Activated CD8-positive, alpha-beta memory T cell treated with anti-CD3 and anti-CD28 coated beads, Interleukin-2, amount 10 ng/mL, durations not matched to agents 7 days and 5 days (primary cell): Measurements from ENCODE around the gene FAM237A. TPM values are rescaled to one million over a fixed set of nuclear protein-coding genes. Genes with fewer than 3 reads are reported as not detected.

ENCODE experiments used
- ATAC-seq: fragments of 150-1000 bp; cut with Tn5 transposase; one replicate; pipeline ENCODE4 v1.10.0; 2021; ENCODE audit warnings: moderate library complexity
- CTCF ChIA-PET: fragments of 350-600 bp; sonication (Branson Sonifier 250); formaldehyde crosslinking; loops from one replicate; lab custom pipeline; 2021; ENCODE audit warnings: antibody characterized with exemption; lab: Charles Lee
- DNase-seq: peaks from one replicate; pipeline ENCODE4 v3.0.0-alpha.2; 2020
- H3K27ac Mint-ChIP-seq: one replicate; pipeline ENCODE4 v1.8.0; 2021; ENCODE audit warnings: mild to moderate bottlenecking, mixed read lengths
- H3K27me3 Mint-ChIP-seq: one replicate; pipeline ENCODE4 v1.8.0; 2021; ENCODE audit warnings: mixed read lengths
- H3K36me3 Mint-ChIP-seq: one replicate; pipeline ENCODE4 v1.8.0; 2021; ENCODE audit warnings: mild to moderate bottlenecking, mixed read lengths
- H3K4me1 Mint-ChIP-seq: one replicate; pipeline ENCODE4 v1.8.0; 2021; ENCODE audit warnings: mixed read lengths
- H3K4me3 Mint-ChIP-seq: one replicate; pipeline ENCODE4 v1.8.0; 2021; ENCODE audit warnings: mild to moderate bottlenecking, moderate library complexity, mixed read lengths
- H3K9me3 Mint-ChIP-seq: one replicate; pipeline ENCODE4 v1.8.0; 2022; ENCODE audit warnings: low read depth, mixed read lengths
- total RNA-seq, 2 experiments: library from RNA; stranded (reverse); gene quantifications; one replicate each; pipeline ENCODE4 v1.2.3, GENCODE V29; 2021

Gene FAM237A
- total RNA-seq, 2 experiments from 2014 or later: not detected

- H3K9me3 Mint-ChIP-seq: no peaks in the 10 kb centered on the region
- ATAC-seq (no peak), DNase-seq (no peak)
- H3K27ac Mint-ChIP-seq: no peak overlapping the region
- CTCF ChIA-PET: no interaction called here
- H3K4me3 Mint-ChIP-seq: no peak overlapping the region
- peaks cover 11% of the 10 kb centered on the region for H3K27me3 Mint-ChIP-seq
- H3K36me3 Mint-ChIP-seq: no peaks in the 10 kb centered on the region
- H3K4me1 Mint-ChIP-seq: no peaks in the 10 kb centered on the region
Observed at GRCh38 chr2:206639636-206640035, 2.7 kb upstream of the FAM237A start.

GRCh38 chr2:206641226-206641625 lies 1.1 kb upstream of the FAM237A start:
- ATAC-seq (no peak), DNase-seq (no peak)
- CTCF ChIA-PET: no interaction called here
- no peak overlapping the region for H3K27ac Mint-ChIP-seq
- H3K27me3 Mint-ChIP-seq: peaks cover 10% of the 10 kb centered on the region
- no peaks in the 10 kb centered on the region for H3K36me3 Mint-ChIP-seq
- H3K4me1 Mint-ChIP-seq: no peaks in the 10 kb centered on the region
- H3K4me3 Mint-ChIP-seq: no peak overlapping the region
- no peaks in the 10 kb centered on the region for H3K9me3 Mint-ChIP-seq

- Mint-ChIP-seq H3K36me3 (no peaks in the 10 kb centered on the region), H3K27me3 (peaks cover 3% of the 10 kb centered on the region), H3K27ac (no peak overlapping the region), H3K4me3 (no peak overlapping the region), H3K9me3 (no peaks in the 10 kb centered on the region), H3K4me1 (no peaks in the 10 kb centered on the region)
- DNase-seq: no peak
- no peak for ATAC-seq
- CTCF ChIA-PET: no interaction called here
Observed at GRCh38 chr2:206647985-206648384, 5.7 kb downstream of the FAM237A start.

GRCh38 chr2:206657087-206657486 lies 14.8 kb downstream of the FAM237A start:
- H3K27me3 Mint-ChIP-seq: peaks cover 4% of the 10 kb centered on the region
- no peak for ATAC-seq
- DNase-seq: no peak
- H3K4me1 Mint-ChIP-seq: no peaks in the 10 kb centered on the region
- CTCF ChIA-PET: no interaction called here
- no peaks in the 10 kb centered on the region for H3K36me3 Mint-ChIP-seq
- H3K4me3 Mint-ChIP-seq: no peak overlapping the region
- no peak overlapping the region for H3K27ac Mint-ChIP-seq
- H3K9me3 Mint-ChIP-seq: no peaks in the 10 kb centered on the region

- no peaks in the 10 kb centered on the region for H3K9me3 Mint-ChIP-seq
- CTCF ChIA-PET: no interaction called here
Observed at GRCh38 chr2:206665251-206665650, 23.0 kb downstream of the FAM237A start.

GRCh38 chr2:206670531-206671319 lies 28.4 kb downstream of the FAM237A start:
- ATAC-seq: no peak
- no peak overlapping the region for H3K27ac Mint-ChIP-seq
- CTCF ChIA-PET: no interaction called here
- H3K36me3 Mint-ChIP-seq: no peaks in the 10 kb centered on the region
- no peaks in the 10 kb centered on the region for H3K9me3 Mint-ChIP-seq
- DNase-seq: no peak
- H3K4me1 Mint-ChIP-seq: no peaks in the 10 kb centered on the region
- peaks cover 9% of the 10 kb centered on the region for H3K27me3 Mint-ChIP-seq
- no peak overlapping the region for H3K4me3 Mint-ChIP-seq

More at GRCh38 chr2:206665251-206665650, 23.0 kb downstream of the FAM237A start:
- Mint-ChIP-seq H3K4me1 (no peaks in the 10 kb centered on the region), H3K27ac (no peak overlapping the region), H3K4me3 (no peak overlapping the region), H3K27me3 (peaks cover 5% of the 10 kb centered on the region), H3K36me3 (no peaks in the 10 kb centered on the region)
- ATAC-seq (no peak), DNase-seq (no peak)

GRCh38 chr2:206683546-206683945 lies 41.3 kb downstream of the FAM237A start:
- CTCF ChIA-PET: no interaction called here
- Mint-ChIP-seq H3K4me3 (no peak overlapping the region), H3K27me3 (peaks cover 14% of the 10 kb centered on the region), H3K27ac (no peak overlapping the region), H3K36me3 (no peaks in the 10 kb centered on the region), H3K9me3 (no peaks in the 10 kb centered on the region), H3K4me1 (no peaks in the 10 kb centered on the region)
- no peak for DNase-seq
- ATAC-seq: no peak

- Mint-ChIP-seq H3K27me3 (peaks cover 7% of the 10 kb centered on the region), H3K4me1 (no peaks in the 10 kb centered on the region), H3K36me3 (no peaks in the 10 kb centered on the region), H3K4me3 (no peak overlapping the region), H3K27ac (no peak overlapping the region), H3K9me3 (no peaks in the 10 kb centered on the region)
- ATAC-seq (no peak), DNase-seq (no peak)
- CTCF ChIA-PET: no interaction called here
Observed at GRCh38 chr2:206688453-206688852, 46.2 kb downstream of the FAM237A start.

- Mint-ChIP-seq H3K4me3 (no peak overlapping the region), H3K27me3 (peaks cover 8% of the 10 kb centered on the region), H3K27ac (no peak overlapping the region), H3K9me3 (no peaks in the 10 kb centered on the region), H3K36me3 (no peaks in the 10 kb centered on the region), H3K4me1 (no peaks in the 10 kb centered on the region)
- ATAC-seq (no peak), DNase-seq (no peak)
- CTCF ChIA-PET: no interaction called here
Observed at GRCh38 chr2:206688990-206689389, 46.7 kb downstream of the FAM237A start.

GRCh38 chr2:206692971-206693370 lies 50.7 kb downstream of the FAM237A start:
- CTCF ChIA-PET: no interaction called here
- no peaks in the 10 kb centered on the region for H3K4me1 Mint-ChIP-seq
- no peak overlapping the region for H3K27ac Mint-ChIP-seq
- no peaks in the 10 kb centered on the region for H3K9me3 Mint-ChIP-seq
- peaks cover 14% of the 10 kb centered on the region for H3K27me3 Mint-ChIP-seq
- H3K36me3 Mint-ChIP-seq: no peaks in the 10 kb centered on the region
- DNase-seq (no peak), ATAC-seq (no peak)
- H3K4me3 Mint-ChIP-seq: no peak overlapping the region

- Mint-ChIP-seq H3K4me3 (no peak overlapping the region), H3K36me3 (no peaks in the 10 kb centered on the region), H3K9me3 (no peaks in the 10 kb centered on the region), H3K27ac (no peak overlapping the region), H3K4me1 (no peaks in the 10 kb centered on the region), H3K27me3 (peaks cover 16% of the 10 kb centered on the region)
- DNase-seq (no peak), ATAC-seq (no peak)
- CTCF ChIA-PET: interaction anchor here (0.7 to 2.0 kb wide), 4 partner anchors 89 to 779 kb away, joined by 4 to 6 read pairs (median 4); no protein-coding TSS in a partner anchor
Observed at GRCh38 chr2:206693399-206694137, 51.3 kb downstream of the FAM237A start.

GRCh38 chr2:206696910-206697309 lies 54.6 kb downstream of the FAM237A start:
- H3K36me3 Mint-ChIP-seq: no peaks in the 10 kb centered on the region
- CTCF ChIA-PET: interaction anchor here (1.2 kb wide), 1 partner anchor 20 kb away, joined by 3 read pairs; no protein-coding TSS in a partner anchor
- DNase-seq (no peak), ATAC-seq (no peak)
- no peaks in the 10 kb centered on the region for H3K9me3 Mint-ChIP-seq
- peaks cover 2% of the 10 kb centered on the region for H3K4me1 Mint-ChIP-seq
- H3K27me3 Mint-ChIP-seq: peaks cover 34% of the 10 kb centered on the region
- H3K4me3 Mint-ChIP-seq: no peak overlapping the region
- no peak overlapping the region for H3K27ac Mint-ChIP-seq

GRCh38 chr2:206698811-206699210 lies 56.5 kb downstream of the FAM237A start:
- no peak overlapping the region for H3K27ac Mint-ChIP-seq
- peaks cover 28% of the 10 kb centered on the region for H3K27me3 Mint-ChIP-seq
- no peak overlapping the region for H3K4me3 Mint-ChIP-seq
- H3K36me3 Mint-ChIP-seq: no peaks in the 10 kb centered on the region
- DNase-seq (no peak), ATAC-seq (no peak)
- no peaks in the 10 kb centered on the region for H3K9me3 Mint-ChIP-seq
- CTCF ChIA-PET: interaction anchor here (1.5 to 2.1 kb wide), 2 partner anchors 82 to 774 kb away, joined by 4 to 5 read pairs; no protein-coding TSS in a partner anchor
- peaks cover 2% of the 10 kb centered on the region for H3K4me1 Mint-ChIP-seq
